Activated naive CD8-positive, alpha-beta T cell treated with anti-CD3 and anti-CD28 coated beads, Interleukin-2, amount 50 U/mL, for 16 hours (primary cell): ENCODE measurements around the gene NID2.

Experiments
- DNase-seq: peaks from one replicate; pipeline ENCODE4 v3.0.0-alpha.2; 2020; ENCODE audit warnings: low read depth, low spot score

NID2 gene

GRCh38 chr14:52079239-52079959 is 10.5 kb upstream of the NID2 start:
- DNase-seq: no peak

DNA sequence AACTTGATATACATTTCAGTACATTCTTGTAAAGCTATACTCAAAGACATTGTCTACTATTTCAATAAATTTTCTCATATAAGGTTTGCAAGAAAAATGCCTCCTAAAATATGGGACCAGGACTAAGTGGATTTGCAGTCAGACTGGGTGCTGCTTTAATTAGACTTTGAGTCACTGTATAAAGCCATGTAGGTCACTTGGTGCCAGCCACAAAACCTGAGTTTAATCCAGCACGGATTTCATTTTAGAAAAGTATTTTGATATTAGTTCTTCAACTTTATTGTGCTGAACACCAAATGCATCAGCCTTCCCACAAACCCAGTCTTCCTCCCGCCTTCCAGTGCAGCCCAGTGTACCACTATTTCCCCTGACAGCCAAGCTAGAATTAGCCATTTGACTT is 9.9 kb upstream of the NID2 start:
- no peak for DNase-seq

- no peak for DNase-seq
Observed at GRCh38 chr14:52078095-52078531, 9.3 kb upstream of the NID2 start.

DNA sequence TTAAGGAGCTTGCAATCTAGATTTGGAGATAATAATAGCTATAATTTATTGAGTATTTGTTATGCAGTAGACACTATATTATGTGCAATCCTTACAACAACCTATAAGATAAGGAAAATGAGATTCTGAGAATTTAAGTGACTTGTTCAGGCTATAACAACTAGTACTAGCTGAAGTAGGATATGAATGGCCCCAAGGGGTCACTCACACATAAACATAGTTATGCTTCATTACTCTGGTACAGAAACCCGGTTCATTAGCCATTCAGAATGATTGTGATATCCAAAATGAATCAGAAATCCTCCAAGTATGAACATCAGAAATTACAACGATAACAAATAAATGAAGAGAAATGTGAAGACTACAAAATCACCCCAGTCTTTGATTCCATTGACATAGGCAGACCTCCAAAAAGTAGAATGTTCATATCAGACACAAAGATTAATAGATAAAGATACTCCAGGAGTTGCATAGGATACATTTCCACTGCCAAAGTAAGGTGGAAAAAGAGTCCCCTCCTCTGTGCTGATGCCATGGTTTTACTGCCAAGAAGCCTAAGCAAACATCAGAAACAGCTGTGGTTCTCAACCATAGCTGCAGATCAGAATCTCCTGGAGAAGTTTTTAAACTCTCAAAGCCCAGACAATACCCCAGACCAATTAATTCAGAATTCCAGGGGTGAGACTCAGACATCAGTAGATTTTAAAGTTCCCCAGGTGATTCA is 8.6 kb upstream of the NID2 start:
- DNase-seq: no peak

DNA sequence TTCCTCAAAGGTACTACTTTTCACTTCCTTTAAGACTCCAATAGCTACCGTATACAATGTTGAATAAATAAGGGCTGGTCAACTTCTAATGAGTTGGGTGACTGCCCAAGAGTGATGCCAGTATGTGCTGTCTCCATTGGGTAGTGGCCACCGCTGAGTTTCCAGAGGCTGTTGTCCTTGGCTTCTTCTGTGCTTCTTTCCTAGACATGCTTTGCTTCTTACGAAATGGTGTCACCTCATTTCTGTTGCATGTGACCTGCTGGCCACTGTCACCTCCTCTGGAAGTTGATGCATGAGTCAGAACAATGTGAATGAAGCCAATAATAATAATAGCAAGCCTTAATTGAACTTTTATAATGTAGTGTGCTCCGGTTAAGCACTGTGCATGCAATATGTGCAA is 7.5 kb upstream of the NID2 start:
- DNase-seq: no peak

DNA sequence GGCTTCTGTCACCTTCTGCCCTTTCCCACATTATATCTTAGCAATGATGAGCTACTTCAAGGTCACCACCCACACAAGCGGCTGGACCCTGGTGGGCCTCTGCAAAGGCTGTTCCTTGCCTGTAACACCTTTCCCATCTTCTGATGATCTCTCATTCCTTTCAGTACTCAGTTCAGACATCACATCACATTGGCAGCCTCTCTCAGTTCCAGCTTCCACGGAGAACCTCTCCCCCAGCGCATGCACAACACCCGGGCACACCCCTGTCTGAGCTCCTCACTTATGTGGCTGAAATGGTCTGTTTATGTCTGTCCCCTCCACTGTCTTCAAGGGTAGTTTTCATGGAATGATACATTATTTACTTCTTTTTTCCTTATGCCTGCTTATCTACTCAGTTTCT is 6.5 kb upstream of the NID2 start:
- no peak for DNase-seq

GRCh38 chr14:52073251-52073650 is 4.4 kb upstream of the NID2 start:
- no peak for DNase-seq

DNA sequence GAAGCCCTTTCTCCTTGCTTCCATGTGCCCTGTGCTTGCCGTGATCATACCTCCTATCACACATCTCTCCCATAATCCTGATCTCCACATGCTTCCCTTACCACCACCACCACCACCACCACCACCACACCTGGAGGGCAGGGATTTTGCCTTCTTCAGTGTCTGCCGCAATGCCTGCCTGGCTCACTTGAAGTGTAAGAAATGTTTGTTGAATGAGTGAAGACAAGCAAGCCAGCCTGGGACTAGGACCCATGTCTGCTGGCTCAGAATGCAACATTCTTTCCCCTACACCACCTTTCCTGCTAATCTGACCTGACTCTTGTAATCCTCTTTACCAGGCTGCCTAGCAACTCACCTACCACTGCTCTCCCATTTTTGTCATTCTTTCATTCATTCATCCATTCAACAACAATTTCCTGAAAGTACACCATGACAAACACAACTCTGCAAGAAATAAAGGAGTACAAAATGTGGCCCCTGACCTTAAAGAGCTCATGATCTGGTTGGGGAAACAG is 3.5 kb upstream of the NID2 start:
- DNase-seq: no peak

- DNase-seq: no peak
Observed at GRCh38 chr14:52071675-52072074, 2.8 kb upstream of the NID2 start.

DNA sequence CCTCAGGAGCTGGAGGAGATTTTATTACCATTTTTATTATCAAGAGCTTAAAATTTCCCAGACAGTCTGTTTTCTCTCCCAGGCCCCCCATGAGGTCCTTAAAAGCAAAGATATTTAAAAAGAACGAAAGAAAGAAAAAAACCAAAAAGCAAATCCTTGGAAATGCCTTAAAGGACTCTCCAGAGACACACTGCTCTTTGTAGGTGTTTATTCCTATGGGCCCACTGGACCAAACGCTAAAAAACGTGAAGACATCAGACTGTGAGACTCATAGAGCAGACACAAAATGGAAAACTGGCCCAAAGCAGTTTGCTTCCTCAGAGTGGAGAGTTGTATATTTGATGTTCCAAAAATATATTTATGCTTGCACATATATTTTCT is 1.2 kb upstream of the NID2 start:
- no peak for DNase-seq

GRCh38 chr14:52069307-52070050 is 620 bp upstream of the NID2 start:
- DNase-seq: no peak

DNA sequence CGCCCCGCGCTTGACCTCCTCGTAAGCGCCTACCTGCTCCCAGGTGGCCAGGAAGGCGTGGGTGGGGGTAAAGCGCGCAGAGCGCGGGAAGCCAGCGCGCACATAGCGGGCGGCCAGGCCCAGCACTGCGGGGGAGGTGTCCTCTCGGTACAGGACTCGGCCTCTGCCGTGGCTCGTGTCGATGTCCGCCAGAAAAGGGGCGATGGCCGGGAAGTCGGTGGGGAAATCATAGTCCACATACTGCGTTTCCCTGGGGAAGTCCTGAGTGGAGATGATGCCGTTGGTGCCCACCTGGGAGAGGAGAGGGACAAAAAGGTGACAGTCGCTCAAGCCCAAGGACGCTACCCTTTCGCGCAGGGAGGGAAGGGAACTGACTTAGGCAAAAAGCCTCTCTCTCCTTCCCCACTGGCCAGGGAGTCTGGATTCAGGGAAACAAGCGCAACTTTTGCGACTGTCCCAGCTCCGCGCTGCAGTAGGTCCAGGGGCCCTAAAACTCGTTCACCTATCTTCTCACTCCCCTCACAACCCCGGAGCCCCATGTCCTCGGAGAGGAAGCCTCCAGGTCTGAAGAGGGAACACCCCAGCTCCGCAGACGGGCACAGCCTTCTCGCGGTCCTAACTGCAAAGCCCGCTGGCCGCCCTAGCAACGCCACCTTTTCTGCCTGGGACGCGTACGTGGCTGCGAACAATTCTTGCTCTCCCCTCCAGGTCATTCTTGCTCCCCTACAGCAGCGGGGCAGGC is 815 bp downstream of the NID2 start:
- no peak for DNase-seq

DNA sequence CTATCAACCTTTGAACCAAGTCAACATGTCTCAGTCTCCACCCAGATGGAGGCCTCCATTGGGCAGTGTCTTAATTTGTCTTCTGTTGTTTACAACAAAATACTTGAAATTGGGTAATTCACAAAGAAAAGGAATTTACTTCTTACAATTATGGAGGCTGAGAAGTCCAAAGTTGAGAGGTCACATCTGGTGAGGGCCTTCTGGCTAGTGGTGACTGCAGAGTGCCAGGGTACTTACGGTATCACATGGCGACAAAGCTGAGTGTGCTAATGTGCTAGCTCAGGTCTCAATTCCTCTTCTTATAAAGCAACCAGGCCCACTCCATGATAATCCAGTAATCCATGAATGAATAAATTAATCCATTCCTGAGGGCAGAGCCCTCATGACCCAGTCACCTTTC is 4.7 kb downstream of the NID2 start:
- no peak for DNase-seq

DNA sequence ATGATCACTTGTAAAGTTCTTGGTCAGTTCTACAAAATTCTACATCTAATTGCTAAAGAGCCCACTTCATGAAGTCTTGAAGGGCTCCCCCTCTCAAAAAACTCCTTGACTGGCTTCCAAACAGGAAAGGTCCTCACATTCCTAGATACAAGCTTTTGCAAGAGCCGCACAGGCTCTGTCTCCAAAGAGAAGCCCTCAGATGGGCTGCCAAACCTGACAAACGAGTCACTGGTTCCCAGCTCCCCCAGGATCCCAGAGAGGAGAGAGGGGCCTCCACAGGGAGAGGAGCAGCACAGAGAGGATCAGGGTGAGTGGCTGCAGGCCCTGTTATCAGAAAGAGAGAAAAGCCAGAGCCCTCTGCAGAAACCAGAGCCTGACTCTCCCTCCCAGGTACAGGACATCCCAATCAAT is 5.8 kb downstream of the NID2 start:
- DNase-seq: no peak

- no peak for DNase-seq
Observed at GRCh38 chr14:52061890-52062289, 7.0 kb downstream of the NID2 start.

- DNase-seq: no peak
Observed at GRCh38 chr14:52061390-52061789, 7.5 kb downstream of the NID2 start.

- no peak for DNase-seq
Observed at GRCh38 chr14:52060080-52060479, 8.8 kb downstream of the NID2 start.

GRCh38 chr14:52059649-52060048 is 9.2 kb downstream of the NID2 start:
- DNase-seq: no peak

- DNase-seq: no peak
Observed at GRCh38 chr14:52058341-52058740, 10.5 kb downstream of the NID2 start.

GRCh38 chr14:52055167-52055566 is 13.7 kb downstream of the NID2 start:
- DNase-seq: no peak

DNA sequence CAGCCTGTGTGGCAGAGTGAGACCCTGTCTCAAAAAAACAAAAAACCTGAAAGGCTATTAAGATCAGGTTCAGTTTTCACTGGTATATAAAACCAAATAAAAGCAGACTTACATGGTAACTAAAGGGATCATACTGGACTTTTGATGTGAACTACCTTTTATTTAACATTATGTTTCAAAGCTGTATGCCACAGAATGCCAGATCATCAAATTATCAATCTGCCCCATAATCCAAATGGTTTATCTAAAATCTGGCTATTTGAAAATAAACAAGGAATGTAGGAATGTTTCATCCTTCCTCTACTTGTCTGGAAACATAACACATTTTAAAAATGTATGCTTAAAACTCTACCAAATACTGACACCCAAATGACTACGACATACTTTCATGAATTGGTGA is 14.2 kb downstream of the NID2 start:
- DNase-seq: no peak

GRCh38 chr14:52053044-52053443 is 15.8 kb downstream of the NID2 start:
- DNase-seq: no peak
